OCI-LY1 (cell line): ENCODE measurements around the gene CACNA1I.

ENCODE experiments used
- EZH2 ChIP-seq: fragments of 200-600 bp; sonication (generic), shearing (Covaris generic); IDR thresholded peaks from 2 replicates; pipeline ENCODE4 v1.8.0; 2017; ENCODE audit warnings: borderline replicate concordance, mixed run types, mild to moderate bottlenecking, antibody characterized with exemption, low read length, moderate library complexity, mixed read lengths
- TF ChIP-seq, protein P1 (sequence below): fragments of 200-600 bp; sonication (generic), shearing (Covaris generic); IDR thresholded peaks from 2 replicates; pipeline ENCODE4 v1.5.1; 2017; ENCODE audit warnings: mild to moderate bottlenecking, antibody characterized with exemption, low read length, moderate library complexity, mixed read lengths

- TF ChIP-seq, protein P1, sequence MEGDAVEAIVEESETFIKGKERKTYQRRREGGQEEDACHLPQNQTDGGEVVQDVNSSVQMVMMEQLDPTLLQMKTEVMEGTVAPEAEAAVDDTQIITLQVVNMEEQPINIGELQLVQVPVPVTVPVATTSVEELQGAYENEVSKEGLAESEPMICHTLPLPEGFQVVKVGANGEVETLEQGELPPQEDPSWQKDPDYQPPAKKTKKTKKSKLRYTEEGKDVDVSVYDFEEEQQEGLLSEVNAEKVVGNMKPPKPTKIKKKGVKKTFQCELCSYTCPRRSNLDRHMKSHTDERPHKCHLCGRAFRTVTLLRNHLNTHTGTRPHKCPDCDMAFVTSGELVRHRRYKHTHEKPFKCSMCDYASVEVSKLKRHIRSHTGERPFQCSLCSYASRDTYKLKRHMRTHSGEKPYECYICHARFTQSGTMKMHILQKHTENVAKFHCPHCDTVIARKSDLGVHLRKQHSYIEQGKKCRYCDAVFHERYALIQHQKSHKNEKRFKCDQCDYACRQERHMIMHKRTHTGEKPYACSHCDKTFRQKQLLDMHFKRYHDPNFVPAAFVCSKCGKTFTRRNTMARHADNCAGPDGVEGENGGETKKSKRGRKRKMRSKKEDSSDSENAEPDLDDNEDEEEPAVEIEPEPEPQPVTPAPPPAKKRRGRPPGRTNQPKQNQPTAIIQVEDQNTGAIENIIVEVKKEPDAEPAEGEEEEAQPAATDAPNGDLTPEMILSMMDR: no peak
- TF ChIP-seq EZH2: no peak
These were observed 112.4 kb downstream of the CACNA1I start for GRCh38 chr22:39682994-39683393.
